HG03039 (cell line): ENCODE measurements around the gene UBE2L6.

Experiments used
- ATAC-seq: cut with Tn5 transposase; IDR thresholded peaks from one replicate; pipeline ENCODE4 v1.9.1; 2021; ENCODE audit warnings: mild to moderate bottlenecking, moderate library complexity; ENCODE audit not compliant: unreplicated experiment

The UBE2L6 gene

GRCh38 chr11:57530596-57531507 is 36.6 kb downstream of the UBE2L6 start, which contains the start of gene TIMM10:
TSS of gene TIMM10 (minus strand) at chr11:57530754. CDS start at chr11:57530189, 565 bp downstream.
- ATAC-seq, result peak; percentile 96

GRCh38 chr11:57530215-57530595 is 37.3 kb downstream of the UBE2L6 start:
- peak; percentile 0 for ATAC-seq

GRCh38 chr11:57529012-57529411 is 38.5 kb downstream of the UBE2L6 start:
- ATAC-seq, result no peak

GRCh38 chr11:57527056-57527631 is 40.3 kb downstream of the UBE2L6 start:
- no peak for ATAC-seq

- no peak for ATAC-seq
Observed at GRCh38 chr11:57523419-57523818, 44.1 kb downstream of the UBE2L6 start.

GRCh38 chr11:57521116-57521515 is 46.4 kb downstream of the UBE2L6 start:
- no peak for ATAC-seq

GRCh38 chr11:57516061-57516443 is 51.4 kb downstream of the UBE2L6 start:
- no peak for ATAC-seq

- peak; percentile 40 for ATAC-seq
Observed at GRCh38 chr11:57515332-57516060, 52.0 kb downstream of the UBE2L6 start, which contains the start of gene SLC43A1. TSS of gene SLC43A1 (minus strand) at chr11:57515702. CDS start at chr11:57514111, 1,591 bp downstream.

- ATAC-seq, result peak; percentile 38
Observed at GRCh38 chr11:57514538-57515331, 52.7 kb downstream of the UBE2L6 start.

- ATAC-seq, result peak; percentile 31
Observed at GRCh38 chr11:57513911-57514537, 53.4 kb downstream of the UBE2L6 start.

- no peak for ATAC-seq
Observed at GRCh38 chr11:57513452-57513795, 54.0 kb downstream of the UBE2L6 start.

- no peak for ATAC-seq
Observed at GRCh38 chr11:57512646-57513451, 54.6 kb downstream of the UBE2L6 start.

GRCh38 chr11:57511741-57512430 is 55.6 kb downstream of the UBE2L6 start:
- no peak for ATAC-seq

- no peak for ATAC-seq
Observed at GRCh38 chr11:57508341-57509170, 58.9 kb downstream of the UBE2L6 start.

- no peak for ATAC-seq
Observed at GRCh38 chr11:57506522-57506921, 61.0 kb downstream of the UBE2L6 start.

GRCh38 chr11:57504511-57504910 is 63.0 kb downstream of the UBE2L6 start:
- ATAC-seq, result no peak

GRCh38 chr11:57502870-57503269 is 64.6 kb downstream of the UBE2L6 start:
- ATAC-seq, result no peak

GRCh38 chr11:57502376-57502775 is 65.1 kb downstream of the UBE2L6 start:
- no peak for ATAC-seq
